Measurements from ENCODE around the gene UNC45B. TPM values are rescaled to one million over a fixed set of nuclear protein-coding genes. Genes with fewer than 3 reads are reported as not detected.

UNC45B gene
- total and polyA plus RNA-seq, 2 of the 13 experiments (the other 11 are each of a cell fraction or from before 2014, with no cell fraction given), result 0.01 TPM; not detected in 1

DNA sequence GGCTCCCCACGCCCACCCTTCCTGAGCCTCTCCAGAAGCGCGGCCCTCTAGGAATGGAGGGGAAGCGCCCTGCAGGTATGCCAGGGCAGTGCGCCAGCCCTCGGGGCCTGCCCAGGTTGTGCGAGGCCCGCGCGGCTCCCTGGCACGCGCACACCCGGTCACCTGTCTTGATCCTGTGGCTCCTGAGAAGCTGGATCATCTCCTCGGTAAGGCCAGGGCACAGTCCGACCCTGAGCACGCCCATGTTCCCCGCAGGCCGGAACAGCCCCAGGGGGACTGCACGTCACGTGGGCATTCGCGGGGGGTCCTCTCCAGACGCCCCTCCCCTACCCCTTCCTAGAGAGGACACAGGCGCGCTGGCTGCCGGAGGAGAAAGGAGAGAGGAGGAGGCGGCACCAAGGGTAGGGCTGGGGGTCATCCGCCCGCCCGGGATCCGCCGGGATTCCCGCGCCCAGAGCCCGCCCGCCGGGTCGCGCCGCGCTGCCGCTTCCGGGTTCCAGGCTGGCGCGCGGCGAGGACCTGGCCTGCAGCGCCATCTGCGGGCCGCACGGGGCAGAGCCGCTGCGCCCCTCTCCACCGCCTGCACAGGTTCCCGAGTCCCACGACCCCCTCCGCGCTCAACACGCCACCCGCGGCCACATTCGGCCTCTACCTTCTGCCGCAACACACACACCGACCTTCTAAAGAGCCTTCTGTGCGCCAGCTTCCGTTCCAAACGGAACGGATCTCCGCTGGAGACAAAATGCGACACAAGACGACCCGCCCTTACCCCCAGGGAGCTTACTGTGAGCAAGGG is 28.0 kb upstream of the UNC45B start, which contains the start of gene RAD51D (continued):
- TF ChIP-seq SCMH1 (CRISPR knock-in tag; IDR thresholded peaks at IDR 0.05; ENCODE audit: borderline replicate concordance) (no peak), SRY (CRISPR knock-in tag; IDR thresholded peaks at IDR 0.05) (peak; percentile 32; the same call in 1 of the 2 replicates), KAT8 (CRISPR knock-in tag; IDR thresholded peaks at IDR 0.05) (0 out of 2 replicates have a peak, but pooled peaks have one; percentile 39), MIER2 (CRISPR knock-in tag; IDR thresholded peaks at IDR 0.05) (no peak), NR3C1 (CRISPR knock-in tag; IDR thresholded peaks at IDR 0.05) (no peak), ZNF552 (CRISPR knock-in tag; IDR thresholded peaks at IDR 0.05; ENCODE audit: borderline replicate concordance) (peak; percentile 72; the same call in 1 of the 2 replicates), FOXA3 (CRISPR knock-in tag; IDR thresholded peaks at IDR 0.05) (no peak), ZNF446 (CRISPR knock-in tag; IDR thresholded peaks at IDR 0.05) (peak; percentile 86), NFE2 (CRISPR knock-in tag; IDR thresholded peaks at IDR 0.05) (no peak), SALL1 (CRISPR knock-in tag; IDR thresholded peaks at IDR 0.05) (peak; percentile 52; the same call in 1 of the 2 replicates), RCOR2 (CRISPR knock-in tag; IDR thresholded peaks at IDR 0.05) (no peak), ESRRA (CRISPR knock-in tag; IDR thresholded peaks at IDR 0.05; ENCODE audit: low read depth) (peak; percentile 13; the same call in 1 of the 2 replicates), RARA (CRISPR knock-in tag; IDR thresholded peaks at IDR 0.05) (0 out of 2 replicates have a peak, but pooled peaks have one; percentile 3), POGZ (CRISPR knock-in tag; IDR thresholded peaks at IDR 0.05) (no peak), ZFX (CRISPR knock-in tag; IDR thresholded peaks at IDR 0.05; ENCODE audit: low read depth) (peak; percentile 92), MXI1 (IDR thresholded peaks at IDR 0.05; ENCODE audit: borderline replicate concordance, low read depth, low read length) (peak; percentile 70; the same call in 1 of the 3 replicates), ZNF260 (CRISPR knock-in tag; IDR thresholded peaks at IDR 0.05; ENCODE audit: borderline replicate concordance, low read depth) (no peak), SMARCC2 (IDR thresholded peaks at IDR 0.05) (no peak), RAD21 (CRISPR knock-in tag; IDR thresholded peaks at IDR 0.05) (peak; percentile 99), MAZ (IDR thresholded peaks at IDR 0.05; ENCODE audit: borderline replicate concordance, low read depth, low read length) (peak; percentile 58), MAZ (CRISPR knock-in tag; IDR thresholded peaks at IDR 0.05; ENCODE audit: low read depth) (peak; percentile 82)
- TF ChIP-seq, protein P1, sequence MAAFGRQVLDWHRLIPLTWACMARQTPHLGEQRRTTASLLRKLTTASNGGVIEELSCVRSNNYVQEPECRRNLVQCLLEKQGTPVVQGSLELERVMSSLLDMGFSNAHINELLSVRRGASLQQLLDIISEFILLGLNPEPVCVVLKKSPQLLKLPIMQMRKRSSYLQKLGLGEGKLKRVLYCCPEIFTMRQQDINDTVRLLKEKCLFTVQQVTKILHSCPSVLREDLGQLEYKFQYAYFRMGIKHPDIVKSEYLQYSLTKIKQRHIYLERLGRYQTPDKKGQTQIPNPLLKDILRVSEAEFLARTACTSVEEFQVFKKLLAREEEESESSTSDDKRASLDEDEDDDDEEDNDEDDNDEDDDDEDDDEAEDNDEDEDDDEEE (CRISPR knock-in tag; IDR thresholded peaks at IDR 0.05), result peak; percentile 91
- TF ChIP-seq, protein P2, sequence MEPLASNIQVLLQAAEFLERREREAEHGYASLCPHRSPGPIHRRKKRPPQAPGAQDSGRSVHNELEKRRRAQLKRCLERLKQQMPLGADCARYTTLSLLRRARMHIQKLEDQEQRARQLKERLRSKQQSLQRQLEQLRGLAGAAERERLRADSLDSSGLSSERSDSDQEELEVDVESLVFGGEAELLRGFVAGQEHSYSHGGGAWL (CRISPR knock-in tag; IDR thresholded peaks at IDR 0.05), result peak; percentile 76
- TF ChIP-seq, protein P3, sequence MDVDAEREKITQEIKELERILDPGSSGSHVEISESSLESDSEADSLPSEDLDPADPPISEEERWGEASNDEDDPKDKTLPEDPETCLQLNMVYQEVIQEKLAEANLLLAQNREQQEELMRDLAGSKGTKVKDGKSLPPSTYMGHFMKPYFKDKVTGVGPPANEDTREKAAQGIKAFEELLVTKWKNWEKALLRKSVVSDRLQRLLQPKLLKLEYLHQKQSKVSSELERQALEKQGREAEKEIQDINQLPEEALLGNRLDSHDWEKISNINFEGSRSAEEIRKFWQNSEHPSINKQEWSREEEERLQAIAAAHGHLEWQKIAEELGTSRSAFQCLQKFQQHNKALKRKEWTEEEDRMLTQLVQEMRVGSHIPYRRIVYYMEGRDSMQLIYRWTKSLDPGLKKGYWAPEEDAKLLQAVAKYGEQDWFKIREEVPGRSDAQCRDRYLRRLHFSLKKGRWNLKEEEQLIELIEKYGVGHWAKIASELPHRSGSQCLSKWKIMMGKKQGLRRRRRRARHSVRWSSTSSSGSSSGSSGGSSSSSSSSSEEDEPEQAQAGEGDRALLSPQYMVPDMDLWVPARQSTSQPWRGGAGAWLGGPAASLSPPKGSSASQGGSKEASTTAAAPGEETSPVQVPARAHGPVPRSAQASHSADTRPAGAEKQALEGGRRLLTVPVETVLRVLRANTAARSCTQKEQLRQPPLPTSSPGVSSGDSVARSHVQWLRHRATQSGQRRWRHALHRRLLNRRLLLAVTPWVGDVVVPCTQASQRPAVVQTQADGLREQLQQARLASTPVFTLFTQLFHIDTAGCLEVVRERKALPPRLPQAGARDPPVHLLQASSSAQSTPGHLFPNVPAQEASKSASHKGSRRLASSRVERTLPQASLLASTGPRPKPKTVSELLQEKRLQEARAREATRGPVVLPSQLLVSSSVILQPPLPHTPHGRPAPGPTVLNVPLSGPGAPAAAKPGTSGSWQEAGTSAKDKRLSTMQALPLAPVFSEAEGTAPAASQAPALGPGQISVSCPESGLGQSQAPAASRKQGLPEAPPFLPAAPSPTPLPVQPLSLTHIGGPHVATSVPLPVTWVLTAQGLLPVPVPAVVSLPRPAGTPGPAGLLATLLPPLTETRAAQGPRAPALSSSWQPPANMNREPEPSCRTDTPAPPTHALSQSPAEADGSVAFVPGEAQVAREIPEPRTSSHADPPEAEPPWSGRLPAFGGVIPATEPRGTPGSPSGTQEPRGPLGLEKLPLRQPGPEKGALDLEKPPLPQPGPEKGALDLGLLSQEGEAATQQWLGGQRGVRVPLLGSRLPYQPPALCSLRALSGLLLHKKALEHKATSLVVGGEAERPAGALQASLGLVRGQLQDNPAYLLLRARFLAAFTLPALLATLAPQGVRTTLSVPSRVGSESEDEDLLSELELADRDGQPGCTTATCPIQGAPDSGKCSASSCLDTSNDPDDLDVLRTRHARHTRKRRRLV (CRISPR knock-in tag; IDR thresholded peaks at IDR 0.05), result no peak
